Measurements from ENCODE around the gene TSHZ3.
A peak's percentile ranks its signal among the peaks of the same experiment; 100 is the strongest.

Gene TSHZ3

DNA sequence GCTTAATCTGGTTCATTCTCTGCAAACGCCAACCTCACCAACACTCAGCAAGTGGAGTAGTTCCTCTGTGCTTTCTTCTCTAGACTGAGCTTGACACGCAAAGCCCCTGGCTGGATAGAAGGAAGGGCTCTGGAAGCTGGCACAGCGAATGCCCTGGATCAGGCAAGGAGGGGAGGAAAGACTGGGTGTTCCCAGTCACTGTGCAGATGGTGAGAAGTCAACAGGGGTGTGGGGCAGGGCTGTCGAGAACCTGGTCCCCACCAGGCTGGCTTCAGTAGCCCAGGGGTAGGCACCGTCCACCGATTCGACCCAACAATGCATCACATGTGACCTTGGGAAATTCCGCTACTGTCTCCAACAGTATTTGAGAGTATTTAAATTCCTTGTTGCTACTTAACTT lies 65.5 kb downstream of the TSHZ3 start:
- DNase-seq (ENCODE audit: low spot score), result no peak

DNA sequence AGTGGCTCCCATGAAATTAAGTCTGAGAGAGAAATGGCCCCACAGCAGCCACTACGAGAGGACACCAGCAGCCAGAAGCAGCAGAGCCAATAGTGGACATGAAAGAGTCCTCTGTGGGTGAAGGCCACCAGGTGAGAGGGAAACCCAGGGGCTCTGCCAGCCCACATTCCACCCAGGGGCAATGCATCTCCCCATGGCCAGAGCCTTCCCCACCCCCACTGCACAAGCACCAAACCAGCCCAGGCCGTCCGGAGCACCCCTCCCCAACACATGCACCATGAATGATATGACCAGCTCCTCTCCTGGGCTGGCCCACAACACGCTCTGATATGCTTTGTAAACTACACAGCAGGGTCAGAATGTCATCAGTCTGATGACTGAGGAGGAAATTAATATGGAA lies 66.9 kb downstream of the TSHZ3 start:
- DNase-seq (ENCODE audit: low spot score), result no peak

DNA sequence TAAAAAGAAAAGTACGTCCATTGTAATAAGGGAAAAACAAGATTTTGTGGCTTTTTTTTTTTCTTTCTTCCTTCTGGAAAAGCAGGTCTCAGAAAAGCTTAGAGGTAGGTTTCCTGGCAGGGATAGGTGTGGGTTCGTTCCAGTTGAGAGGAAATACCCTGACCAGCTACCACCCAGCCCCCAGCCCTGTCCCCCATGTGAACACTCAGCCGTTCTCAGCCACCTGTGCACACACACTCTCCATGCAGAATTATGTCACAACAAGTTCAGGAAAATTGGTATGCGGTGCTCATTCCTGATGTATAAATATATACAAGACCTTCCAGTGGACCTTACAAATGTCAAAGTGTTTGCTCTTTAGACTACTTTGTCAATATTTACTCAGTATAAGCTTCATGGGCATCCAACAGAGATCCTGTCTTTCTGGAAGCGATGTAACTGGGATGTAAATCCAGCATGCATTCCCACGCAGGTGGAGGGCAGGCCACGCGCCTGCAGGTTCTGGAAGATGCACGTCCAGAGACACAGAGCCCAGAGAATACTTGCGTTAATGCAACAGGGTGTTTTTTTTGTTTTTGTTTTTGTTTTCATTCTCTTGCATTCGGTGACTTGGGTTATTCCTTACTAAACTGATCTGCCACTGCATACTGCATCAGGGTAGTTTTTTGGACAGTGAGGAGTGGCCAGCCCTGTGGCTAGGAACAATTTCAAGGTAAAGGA lies 68.8 kb downstream of the TSHZ3 start:
- DNase-seq (ENCODE audit: low spot score), result no peak

DNA sequence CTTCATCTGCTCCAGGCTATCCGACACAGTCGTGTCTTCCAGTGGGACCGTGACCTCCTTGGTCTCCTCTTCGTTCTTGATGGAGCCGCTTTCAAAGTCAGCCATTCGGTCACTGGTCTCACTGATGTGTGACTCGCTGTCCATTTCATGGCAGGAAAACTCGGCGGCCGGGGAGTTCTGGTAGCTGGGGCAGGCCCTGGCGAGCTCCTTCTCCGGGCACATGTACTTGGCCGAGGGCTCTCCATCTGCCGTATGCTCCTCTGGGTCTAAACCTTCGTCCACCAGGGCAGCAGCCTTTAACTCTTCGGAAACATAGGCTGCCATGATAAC lies 69.8 kb downstream of the TSHZ3 start:
- DNase-seq (ENCODE audit: low spot score), result no peak

DNA sequence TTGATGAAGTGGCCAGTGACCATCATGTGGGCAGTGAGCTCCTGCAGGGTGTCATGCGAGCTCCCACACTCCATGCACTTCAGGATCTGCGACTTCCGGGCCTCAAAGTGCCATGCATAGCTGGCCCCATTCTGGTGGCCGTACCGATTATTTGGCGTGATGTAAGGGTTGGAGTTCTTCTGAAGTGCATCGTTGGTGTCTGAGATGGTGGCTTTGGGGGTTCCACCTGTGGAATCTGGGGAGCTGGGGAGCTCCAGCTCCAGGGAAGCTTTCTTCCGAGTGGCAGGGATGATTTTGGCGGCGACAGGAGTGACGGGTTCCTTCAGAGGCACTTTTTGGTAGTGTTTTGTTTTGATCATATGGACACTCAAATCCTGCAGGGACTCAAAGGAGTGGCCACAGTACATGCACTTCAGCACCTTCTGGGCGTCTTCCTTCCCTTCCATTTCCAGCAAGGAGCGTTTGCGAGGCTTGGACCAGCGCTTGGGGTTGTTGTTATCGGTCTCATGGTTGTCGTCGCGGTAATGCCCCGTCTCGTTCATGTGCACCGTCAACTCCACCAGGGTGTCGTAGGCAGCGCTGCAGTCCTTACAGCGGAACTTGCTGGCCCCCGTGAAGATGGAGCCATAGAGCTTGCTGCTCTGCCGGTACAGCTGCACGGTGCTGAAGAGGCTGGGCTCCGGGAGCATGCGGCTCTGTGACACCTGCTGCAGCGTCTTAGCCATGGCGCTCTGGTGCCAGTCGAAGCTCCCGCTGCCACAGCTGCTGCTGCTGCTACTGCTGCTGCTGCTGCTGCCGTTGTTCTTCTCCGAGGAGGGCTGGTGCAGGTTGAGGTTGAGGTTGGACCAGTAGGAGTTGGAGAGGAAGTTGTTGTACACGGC lies 70.4 kb downstream of the TSHZ3 start:
- DNase-seq (ENCODE audit: low spot score), result no peak

DNA sequence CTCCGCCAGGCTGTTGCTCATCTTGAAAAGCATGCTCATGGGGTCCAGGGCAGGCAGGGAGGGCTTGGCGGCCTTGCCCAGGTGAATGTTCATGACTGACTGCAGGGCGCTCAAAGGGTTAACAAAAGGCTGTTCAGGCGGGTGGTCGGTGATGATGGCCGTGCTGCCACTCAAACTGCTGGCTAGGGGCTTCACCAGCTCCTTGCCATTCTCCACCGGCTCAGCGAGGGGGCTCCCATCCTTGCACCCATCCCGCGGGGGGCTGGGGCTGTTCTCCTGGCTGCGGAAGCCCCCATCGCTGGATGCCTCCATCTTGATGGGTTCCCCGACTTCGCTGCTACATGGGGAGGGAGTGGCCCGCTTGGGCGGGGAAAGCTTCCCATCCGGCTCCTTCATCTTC lies 71.7 kb downstream of the TSHZ3 start:
- no peak for DNase-seq (ENCODE audit: low spot score)

DNA sequence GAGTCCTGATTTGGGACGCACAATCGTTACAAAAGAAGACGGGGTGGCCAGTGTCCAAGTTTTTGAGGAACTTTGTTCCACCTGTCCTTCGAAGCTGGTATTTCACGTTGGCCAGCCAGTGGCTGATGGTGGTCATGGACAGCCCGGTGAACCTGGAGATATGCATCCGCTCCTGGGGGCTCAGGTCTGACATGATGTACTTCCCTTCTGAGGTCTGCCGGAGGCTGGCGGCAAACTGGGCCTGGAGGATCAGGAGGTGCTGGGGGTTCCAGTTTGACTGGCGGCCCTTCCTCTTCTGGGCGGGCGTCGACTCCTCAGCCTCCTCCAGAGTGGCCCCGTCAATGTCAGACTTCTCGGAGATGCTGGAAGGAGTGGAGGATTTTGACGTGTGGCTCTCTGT lies 72.4 kb downstream of the TSHZ3 start:
- no peak for DNase-seq (ENCODE audit: low spot score)

DNA sequence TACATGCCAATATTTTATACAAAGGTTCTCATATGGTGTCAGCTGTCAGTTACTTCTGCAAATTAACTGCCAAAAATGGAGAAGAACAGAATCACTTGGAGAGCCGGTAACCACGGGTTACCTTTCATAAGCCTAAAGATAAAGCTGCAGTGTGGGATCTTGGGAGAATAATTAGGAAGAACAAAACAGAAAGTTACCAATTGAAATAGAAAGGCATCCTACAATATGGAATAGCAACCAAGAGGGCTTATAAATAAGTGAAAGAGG lies 74.2 kb downstream of the TSHZ3 start:
- DNase-seq (ENCODE audit: low spot score), result no peak

DNA sequence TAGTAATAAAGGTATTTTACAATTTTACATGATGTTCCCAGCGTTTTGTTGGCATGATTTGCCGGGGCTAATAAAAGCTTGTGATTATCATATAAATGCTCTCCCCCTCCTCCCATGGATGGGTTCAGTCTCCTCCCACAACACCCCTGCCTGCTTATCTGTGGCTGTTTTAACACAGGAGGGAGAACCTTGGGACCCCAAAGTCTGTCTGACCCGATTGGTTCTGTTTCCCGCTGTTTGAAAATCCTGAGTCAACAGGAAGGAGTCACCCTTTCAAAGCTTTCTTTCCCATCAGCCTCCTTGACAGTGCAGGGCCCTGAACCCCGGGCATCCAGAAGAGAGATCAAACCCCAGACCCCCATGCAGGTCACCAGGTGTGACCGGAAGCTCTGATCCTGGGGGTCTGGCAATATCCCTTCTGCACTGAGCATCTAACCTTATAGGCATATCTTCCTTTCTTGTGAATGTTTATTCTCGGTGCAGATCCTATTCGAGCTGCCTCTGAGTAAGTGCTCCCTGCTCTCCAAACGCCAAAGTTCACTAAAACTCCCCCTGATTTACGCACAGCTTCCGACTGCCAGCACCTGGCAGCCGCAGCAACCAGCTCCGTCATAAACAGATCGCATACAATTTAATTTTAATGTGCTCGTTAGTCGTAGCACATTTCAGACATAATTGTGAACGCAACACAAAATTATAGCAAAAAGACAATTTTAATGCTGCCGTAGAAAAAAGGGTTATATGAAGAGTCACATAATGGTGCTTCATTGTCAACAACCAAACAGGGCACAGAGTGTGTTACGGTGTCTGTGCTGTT lies 74.8 kb downstream of the TSHZ3 start:
- DNase-seq (ENCODE audit: low spot score), result no peak

DNA sequence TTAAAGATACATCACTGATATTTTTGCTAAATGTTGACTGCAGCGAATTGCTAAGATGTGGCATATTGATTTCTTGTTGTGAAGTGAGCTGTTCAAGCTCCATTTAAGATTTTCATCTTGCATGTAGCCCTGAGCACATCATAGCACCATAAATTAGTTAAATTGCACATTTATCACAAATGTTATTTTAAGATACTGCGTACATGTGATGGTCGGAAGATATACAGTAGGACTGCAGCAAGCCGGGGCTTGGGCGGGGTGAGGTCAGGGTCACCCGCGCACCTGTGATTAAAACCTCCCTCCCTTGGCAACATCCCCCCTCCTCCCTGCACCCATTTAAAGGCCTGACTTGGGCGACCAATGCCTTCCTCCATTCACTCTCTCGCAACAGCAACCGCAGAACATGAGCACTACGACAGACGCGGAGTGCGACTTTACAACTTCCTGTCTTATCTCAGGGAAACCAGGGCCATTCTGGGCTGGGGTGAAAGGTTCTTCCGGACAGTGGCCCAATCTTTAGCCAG lies 76.6 kb downstream of the TSHZ3 start:
- no peak for DNase-seq (ENCODE audit: low spot score)

DNA sequence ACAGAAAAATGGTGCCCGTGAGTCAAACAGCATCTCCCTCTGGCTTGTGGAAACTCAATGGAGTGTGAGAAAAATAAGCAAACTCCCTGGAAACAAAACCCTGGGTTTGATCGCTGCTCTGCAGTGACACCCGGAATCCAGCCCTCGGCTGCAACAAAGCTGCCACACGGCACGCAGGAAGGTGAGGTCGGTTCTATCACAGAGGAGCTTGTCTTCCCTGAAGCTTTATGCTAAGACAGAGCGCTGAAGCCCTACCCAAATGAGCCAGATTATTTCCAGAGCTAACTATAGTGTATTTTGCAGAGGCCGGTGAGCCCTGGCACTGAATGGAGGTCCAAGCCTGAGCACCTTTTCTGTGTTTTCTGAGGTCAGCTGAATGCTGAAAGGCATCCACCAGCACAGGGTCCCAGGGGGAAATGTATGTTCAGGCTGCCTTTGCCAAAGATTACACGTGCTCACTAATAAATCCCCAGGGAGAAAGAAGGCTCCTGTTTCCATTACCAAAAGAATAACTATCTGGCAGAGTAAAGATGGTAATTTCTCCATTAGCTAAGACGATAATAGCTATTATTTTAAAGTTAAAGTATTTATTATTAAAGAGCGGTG lies 77.8 kb downstream of the TSHZ3 start:
- DNase-seq (ENCODE audit: low spot score), result no peak

DNA sequence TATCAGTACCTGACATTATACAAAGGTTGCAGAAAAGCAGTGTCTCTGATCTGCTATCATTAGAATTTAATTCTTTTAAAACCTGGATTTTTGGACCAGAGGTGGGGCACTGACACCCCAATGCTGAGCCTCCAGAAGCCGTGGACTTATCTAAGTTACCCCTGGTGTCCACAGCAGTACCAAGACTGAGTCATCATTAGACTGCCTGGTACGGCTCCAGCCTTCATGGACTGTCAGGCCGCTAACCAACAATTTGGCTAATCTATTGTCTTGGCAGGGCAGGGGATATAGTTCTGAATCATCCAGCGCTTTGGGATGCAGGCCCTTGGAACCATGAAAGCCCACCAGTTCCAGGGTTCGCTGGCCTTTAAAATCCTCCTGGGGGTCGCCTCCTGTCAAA lies 78.3 kb downstream of the TSHZ3 start:
- peak; percentile 15 for DNase-seq (ENCODE audit: low spot score)

DNA sequence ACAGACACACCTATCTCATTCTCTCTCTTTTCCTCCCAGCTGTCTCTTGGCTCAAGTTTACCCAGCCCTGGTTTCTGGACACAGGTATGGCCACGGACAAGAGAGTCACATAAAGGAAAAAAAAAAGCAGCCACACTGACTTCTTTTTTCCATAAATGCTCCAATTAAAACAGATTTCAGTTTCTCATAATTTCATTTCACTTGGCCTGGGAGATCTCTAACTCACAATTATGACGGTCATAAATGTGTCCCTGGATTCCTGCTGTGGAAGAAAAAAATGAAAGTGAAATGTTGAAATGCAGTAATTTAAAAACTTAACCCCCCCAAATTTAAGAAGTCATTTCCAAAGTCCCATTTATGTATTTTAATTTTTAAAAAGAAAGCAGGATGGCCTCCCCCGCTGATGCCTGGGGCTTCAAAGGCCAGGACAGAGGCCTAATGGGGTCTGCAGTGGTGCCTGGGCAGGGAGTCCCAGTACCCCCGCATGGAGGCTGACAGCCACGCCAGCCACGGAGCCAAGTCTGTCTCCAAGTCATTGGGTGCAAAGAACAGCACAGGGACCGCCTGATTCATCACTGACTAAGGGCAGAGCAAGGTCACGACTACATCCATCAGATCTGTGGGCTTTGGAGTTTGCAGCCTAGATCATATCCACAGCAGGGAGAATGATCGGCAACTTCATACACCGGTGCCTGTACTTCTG lies 79.7 kb downstream of the TSHZ3 start:
- DNase-seq (ENCODE audit: low spot score), result no peak

DNA sequence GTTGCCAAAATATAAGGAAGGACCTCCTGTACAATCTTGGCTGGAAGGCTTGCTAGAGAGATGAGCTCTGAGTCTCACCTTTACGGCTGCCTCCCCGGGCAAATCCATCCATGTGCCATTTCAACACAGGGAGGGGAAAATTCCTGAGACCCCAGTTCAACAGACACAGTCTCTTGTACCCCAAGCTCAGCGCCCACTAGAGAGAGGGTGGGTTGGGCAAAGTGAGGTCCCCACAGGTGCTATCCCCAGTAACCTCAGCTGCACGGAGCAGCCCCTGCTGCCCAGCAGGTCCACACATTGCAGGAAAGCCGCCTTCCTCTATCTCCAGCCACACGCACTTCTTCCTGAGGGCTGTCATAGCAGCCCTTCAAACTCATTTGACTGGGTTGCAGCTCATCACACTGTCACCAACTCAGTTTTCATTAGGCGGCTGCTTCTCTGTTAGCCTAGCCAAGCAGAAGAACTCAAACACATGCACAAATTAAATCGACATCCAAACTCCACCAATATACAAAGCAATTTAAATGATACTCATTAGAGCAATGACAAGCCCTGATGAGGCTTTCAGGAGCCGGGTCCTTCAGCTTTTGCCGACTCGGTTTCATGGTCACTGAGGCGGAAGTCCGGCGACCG lies 80.4 kb downstream of the TSHZ3 start:
- no peak for DNase-seq (ENCODE audit: low spot score)

DNA sequence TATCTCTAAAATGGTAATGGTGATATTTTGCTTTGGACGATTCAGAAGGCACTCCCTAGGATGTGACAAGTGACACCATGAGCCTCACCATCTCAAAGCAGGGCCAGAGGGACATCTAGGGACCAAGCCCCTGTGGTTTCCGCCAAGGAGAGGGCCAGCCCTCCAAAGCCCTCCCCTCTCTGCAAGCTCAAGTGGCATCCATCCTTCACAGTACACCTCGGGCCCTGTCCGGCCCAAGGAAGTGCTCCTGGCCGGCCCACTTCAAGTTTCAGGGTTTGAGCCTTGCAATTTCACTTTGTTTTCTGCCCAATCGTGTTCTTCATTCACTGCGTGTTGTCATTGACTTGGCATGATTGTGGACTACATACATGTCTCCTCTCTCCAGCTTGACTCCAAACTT lies 82.5 kb downstream of the TSHZ3 start:
- DNase-seq (ENCODE audit: low spot score), result no peak

DNA sequence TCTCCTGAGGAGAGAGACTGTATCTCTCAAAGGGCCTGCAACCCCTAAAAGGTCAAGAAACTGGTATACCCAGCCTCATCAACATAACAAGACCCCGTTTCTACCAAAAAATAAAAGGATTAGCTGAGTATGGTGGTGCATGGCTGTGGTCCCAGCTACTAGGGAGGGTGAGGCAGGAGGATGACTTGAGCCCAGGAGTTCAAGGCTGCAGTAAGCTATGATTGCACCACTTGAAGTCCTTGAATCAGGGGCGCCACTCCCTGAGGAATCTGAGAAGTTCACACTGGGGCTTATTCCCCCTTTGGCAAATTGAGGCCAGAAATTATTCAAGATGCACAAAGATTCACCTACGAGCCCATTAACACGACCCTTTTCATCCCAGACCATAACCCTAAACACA lies 83.0 kb downstream of the TSHZ3 start:
- DNase-seq (ENCODE audit: low spot score), result no peak

DNA sequence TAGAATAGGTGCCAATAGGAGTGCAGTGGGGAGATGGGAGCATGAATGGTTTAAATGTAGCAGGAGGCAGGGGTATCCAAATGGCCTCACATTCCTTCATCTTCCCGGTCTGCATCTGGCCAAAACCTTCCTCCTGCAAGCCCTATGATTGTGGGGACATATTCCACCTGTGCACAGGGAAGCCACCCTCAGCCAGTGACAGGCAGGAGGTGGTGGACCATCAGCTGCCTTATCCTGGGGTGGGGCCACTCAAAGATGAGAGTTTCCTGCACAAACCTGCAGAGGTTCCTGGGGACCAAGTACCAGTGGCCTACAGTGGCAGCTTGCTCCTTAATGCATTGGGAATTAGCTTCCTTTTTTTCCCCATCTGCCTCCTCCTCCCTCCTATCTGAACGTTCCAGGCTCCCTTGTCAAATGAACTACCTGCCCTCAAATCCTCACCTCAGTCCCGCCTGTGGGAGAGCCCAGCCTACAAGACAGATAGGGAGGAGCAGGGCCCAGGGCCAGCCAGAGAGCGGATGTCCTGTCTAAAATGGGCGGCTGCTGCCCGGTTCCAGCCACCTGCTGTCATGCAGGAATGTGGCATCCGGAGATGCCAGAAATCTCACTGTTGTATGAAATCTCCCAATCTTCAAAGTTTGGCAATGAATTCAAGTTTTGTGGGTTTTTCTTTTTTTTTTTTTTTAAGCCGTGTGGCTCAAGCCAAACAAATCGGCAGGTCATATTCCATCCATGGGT lies 85.0 kb downstream of the TSHZ3 start:
- no peak for DNase-seq (ENCODE audit: low spot score)

DNA sequence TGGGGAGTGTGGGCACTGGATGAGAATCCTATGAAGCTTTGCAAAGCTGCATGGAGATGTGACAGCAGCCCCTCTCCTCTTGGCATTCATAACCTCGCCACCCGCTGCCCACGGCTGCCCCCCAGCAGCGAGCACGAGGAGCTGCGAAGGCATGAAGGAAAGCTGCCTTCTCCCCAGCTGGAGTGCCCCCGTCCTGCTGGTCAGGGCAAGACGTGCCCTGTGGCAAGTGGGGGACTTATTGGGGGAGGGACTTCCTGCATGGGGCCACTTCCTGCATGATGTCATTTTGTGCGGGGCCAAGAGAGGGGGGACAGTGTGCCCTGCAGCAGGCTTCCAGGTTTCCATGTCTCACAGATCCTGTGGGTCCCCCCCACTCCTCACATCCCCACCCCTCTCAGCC lies 85.9 kb downstream of the TSHZ3 start:
- DNase-seq (ENCODE audit: low spot score), result no peak

DNA sequence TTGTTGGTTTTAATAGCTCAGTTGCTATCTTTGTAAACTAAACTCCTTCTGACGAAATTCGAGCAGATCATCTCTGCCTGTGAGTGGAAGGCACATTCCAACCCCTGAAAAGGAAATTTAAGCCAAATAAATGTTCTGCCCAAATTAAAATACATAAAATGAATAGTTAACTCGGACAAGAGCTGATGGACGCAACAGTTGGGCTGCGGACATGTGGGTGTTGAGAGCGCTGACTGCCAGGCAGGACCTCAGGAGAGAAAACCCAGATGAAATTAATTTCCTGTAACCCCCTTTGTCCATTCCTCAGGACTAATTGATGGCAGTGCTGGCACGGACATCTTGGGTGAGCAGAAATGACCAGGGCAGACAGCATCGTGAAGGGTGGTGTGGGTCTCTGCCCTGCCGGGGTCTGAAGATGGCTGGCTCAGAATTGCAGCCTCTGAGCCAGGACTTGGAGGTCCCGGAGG lies 86.5 kb downstream of the TSHZ3 start:
- no peak for DNase-seq (ENCODE audit: low spot score)

DNA sequence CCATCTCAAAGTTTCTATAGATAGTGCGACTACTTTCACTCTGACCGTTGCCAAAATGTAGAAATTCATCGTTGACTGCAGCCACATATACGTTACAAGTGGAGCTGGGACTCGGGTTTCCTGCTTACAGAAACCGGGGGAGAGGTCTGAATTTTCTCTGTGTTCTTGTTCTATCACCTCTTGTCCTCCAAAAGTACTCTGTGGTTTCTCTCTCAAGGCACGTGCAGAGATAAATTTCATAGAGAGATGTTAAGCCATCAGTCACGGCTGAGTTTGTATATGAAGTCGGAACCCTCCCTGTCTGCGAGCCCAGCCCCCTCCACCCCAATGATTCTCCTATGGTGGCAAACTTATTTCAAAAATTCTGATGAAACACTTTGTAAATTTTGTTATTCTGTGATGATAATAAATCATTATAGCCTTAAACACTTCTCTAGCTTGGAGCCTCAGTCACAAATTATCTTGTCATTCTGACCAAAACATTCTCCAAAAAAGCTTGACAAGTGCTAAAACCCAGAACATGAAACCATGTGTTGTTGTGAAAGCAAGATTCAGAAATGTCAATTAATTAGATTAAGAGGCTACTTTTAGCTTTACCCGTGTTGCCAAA lies 87.5 kb downstream of the TSHZ3 start:
- peak; percentile 28 for DNase-seq (ENCODE audit: low spot score)

Measured in AG08395 (cell line).